GM12878 (cell line): ENCODE results near the gene WWTR1. TPM values are rescaled to one million over a fixed set of nuclear protein-coding genes. Genes with fewer than 3 reads are reported as not detected.

Experiments
- ATAC-seq: fragments of 200-7000 bp; cut with Tn5 transposase; 3 replicates; pipeline ENCODE4 v1.9.1; 2020; ENCODE audit warnings: mild to moderate bottlenecking, moderate library complexity
- BruUV-seq: library from RNA; stranded (reverse); fragments of 400-500 nt; replicated peaks from 2 replicates; lab custom pipeline; 2021; lab: Mats Ljungman, UMichigan
- CTCF ChIA-PET: fragments of 300-600 bp; sonication (Branson Sonifier 250); formaldehyde crosslinking; extraction: SDS; loops from one replicate; lab custom pipeline; 2021; ENCODE audit warnings: inconsistent platforms; lab: Yijun Ruan, JAX
- POLR2A ChIA-PET: fragments of 350-600 bp; formaldehyde crosslinking; extraction: SDS; loops from one replicate; lab custom pipeline; 2021; ENCODE audit warnings: inconsistent platforms; lab: Charles Lee
- RAD21 ChIA-PET: fragments of 300-600 bp; sonication (Branson Sonifier 250); formaldehyde crosslinking; loops from one replicate; lab custom pipeline; 2023; ENCODE audit warnings: antibody characterized with exemption; ENCODE audit not compliant: unreplicated experiment; lab: Charles Lee
- SMC1A ChIA-PET: fragments of 300-600 bp; sonication (Branson Sonifier 250); formaldehyde crosslinking; loops from one replicate; lab custom pipeline; 2023; ENCODE audit not compliant: unreplicated experiment, uncharacterized antibody; lab: Charles Lee
- DNase-seq: peaks from one replicate; pipeline ENCODE4 v3.0.0-alpha.2; 2011; ENCODE audit warnings: low read depth, low spot score
- FAIRE-seq: peaks from 3 replicates; lab custom pipeline; 2011; peaks lifted over from hg19 to GRCh38; lab: Jason Lieb, UNC
- H2AFZ ChIP-seq: 2 replicates; pipeline ENCODE4 v1.6.0; 2011; ENCODE audit warnings: low read depth, low read length, control low read depth; ENCODE audit not compliant: control insufficient read depth
- H3K27ac ChIP-seq: 2 replicates; pipeline ENCODE4 v1.5.1; 2011; ENCODE audit warnings: control low read depth; ENCODE audit not compliant: control insufficient read depth, insufficient read depth
- H3K27me3 ChIP-seq, 2 experiments: replicated peaks in 1 of 2; 2 replicates each; pipeline versions ENCODE4 v1.6.0 to v1.6.1; 2011; ENCODE audit warnings: low read length in 1 of 2; ENCODE audit not compliant: control insufficient read depth in 2 of 2, insufficient read depth in 2 of 2
- H3K36me3 ChIP-seq, 2 experiments: 2 replicates each; pipeline ENCODE4 v1.5.1; 2011; ENCODE audit warnings: low read length in 1 of 2; ENCODE audit not compliant: control insufficient read depth in 2 of 2, insufficient read depth in 2 of 2
- H3K4me1 ChIP-seq: 2 replicates; pipeline ENCODE4 v1.6.1; 2011; ENCODE audit warnings: mild to moderate bottlenecking, low read length, moderate library complexity, mixed read lengths; ENCODE audit not compliant: control insufficient read depth, insufficient read depth
- H3K4me2 ChIP-seq: 2 replicates; pipeline ENCODE4 v1.6.0; 2011; ENCODE audit warnings: control low read depth; ENCODE audit not compliant: control insufficient read depth, insufficient read depth
- H3K4me3 ChIP-seq: fragments of 200-600 bp; sonication (generic); 2 replicates; pipeline ENCODE4 v1.5.1; 2016
- H3K79me2 ChIP-seq: 2 replicates; pipeline ENCODE4 v1.6.0; 2011; ENCODE audit warnings: low read length; ENCODE audit not compliant: control insufficient read depth, insufficient read depth
- H3K9ac ChIP-seq: 2 replicates; pipeline ENCODE4 v1.8.0; 2011; ENCODE audit warnings: low read length, control low read depth, mixed read lengths; ENCODE audit not compliant: control insufficient read depth, insufficient read depth
- H3K9me3 ChIP-seq: replicated peaks from 3 replicates; pipeline ENCODE4 v1.5.1; 2011; ENCODE audit warnings: mild to moderate bottlenecking, low read length; ENCODE audit not compliant: control insufficient read depth, insufficient read depth
- H4K20me1 ChIP-seq: 2 replicates; pipeline ENCODE4 v1.6.0; 2011; ENCODE audit not compliant: control insufficient read depth, insufficient read depth
- ATF7 ChIP-seq: fragments of 450-650 bp; IDR thresholded peaks from 2 replicates; pipeline ENCODE4 v1.6.1; 2016; ENCODE audit warnings: low read depth, mild to moderate bottlenecking
- BCL11A ChIP-seq: IDR thresholded peaks from 2 replicates; pipeline ENCODE4 v1.6.1; 2011; ENCODE audit warnings: low read depth, low read length
- FOS ChIP-seq: IDR thresholded peaks from 3 replicates; pipeline ENCODE4 v1.6.1; 2011; ENCODE audit warnings: borderline replicate concordance; ENCODE audit not compliant: insufficient read length; ENCODE audit errors: extremely low read depth
- HDAC6 ChIP-seq: fragments of 200-600 bp; sonication (generic); IDR thresholded peaks from one replicate; pipeline ENCODE4 v1.8.0; 2017; ENCODE audit warnings: antibody characterized with exemption; ENCODE audit not compliant: unreplicated experiment
- KAT2A ChIP-seq: conservative IDR thresholded peaks from 2 replicates; pipeline ENCODE4 v1.6.1; 2011; ENCODE audit warnings: low read depth, low read length; ENCODE audit not compliant: control insufficient read depth
- MEF2A ChIP-seq: IDR thresholded peaks from 2 replicates; pipeline ENCODE4 v1.6.1; 2011; ENCODE audit warnings: low read depth, mild to moderate bottlenecking, low read length, moderate library complexity; ENCODE audit not compliant: insufficient read depth
- MEF2B ChIP-seq: fragments of 450-650 bp; IDR thresholded peaks from 2 replicates; pipeline ENCODE4 v1.6.1; 2018; ENCODE audit warnings: mild to moderate bottlenecking, moderate library complexity; ENCODE audit not compliant: partially characterized antibody, poor library complexity, severe bottlenecking
- ZNF687 ChIP-seq: fragments of 450-650 bp; IDR thresholded peaks from 2 replicates; pipeline ENCODE4 v1.6.1; 2017; ENCODE audit warnings: mild to moderate bottlenecking, moderate library complexity
- WGBS: methylation state at CpG from one replicate; pipeline ENCODE4 v1.1.6; 2016; ENCODE audit warnings: low lambda C conversion rate; ENCODE audit not compliant: insufficient replicate concordance, insufficient coverage; ENCODE audit errors: missing lambda C conversion rate; 5-methylcytosine and 5-hydroxymethylcytosine counted together
- in situ Hi-C: fragments of 300-500 bp; cut with MboI; formaldehyde crosslinking; loops from 9 replicates; pipeline ENCODE4 v1.14.3; 2018; ENCODE audit warnings: mixed read lengths
- intact Hi-C: fragments of 100-400 bp; cut with micrococcal nuclease; formaldehyde crosslinking; loops from one replicate; pipeline ENCODE4 v1.14.2; 2022; ENCODE audit not compliant: unreplicated experiment
- polyA plus RNA-seq, 11 experiments: library from polyadenylated mRNA; depleted of rRNA in 4 of 11; unstranded in 6 of 11; stranded (reverse) in 5 of 11; fragments of >200 nt; fragmentation: Nextera tagmentation in 4 of 11; fragmentation: Illumina TruSeq in 1 of 11; extraction: Ambion mirVana in 4 of 11; extraction: Trizol in 1 of 11; gene quantifications; 1 replicate in 1 of 11; 2 replicates in 10 of 11; pipeline versions ENCODE4 v1.2.1 to v1.2.3, GENCODE V29; 2011 to 2016; ENCODE audit warnings: inconsistent platforms in 2 of 11, missing spikeins in 2 of 11, low read depth in 1 of 11
- total RNA-seq, 4 experiments: library from RNA; depleted of rRNA in 3 of 4; stranded (reverse); fragments of >200 nt in 3 of 4; fragmentation: Illumina TruSeq in 1 of 4; extraction: Trizol in 1 of 4; gene quantifications; 2 replicates each; pipeline versions ENCODE4 v1.2.1 to v1.2.3, GENCODE V29; 2013 to 2021

WWTR1 gene
- total and polyA plus RNA-seq, 10 of the 15 experiments (the other 5 are each of a cell fraction or from before 2014, with no cell fraction given) = 2.5 to 18.5 (median 5.8) TPM

DNA sequence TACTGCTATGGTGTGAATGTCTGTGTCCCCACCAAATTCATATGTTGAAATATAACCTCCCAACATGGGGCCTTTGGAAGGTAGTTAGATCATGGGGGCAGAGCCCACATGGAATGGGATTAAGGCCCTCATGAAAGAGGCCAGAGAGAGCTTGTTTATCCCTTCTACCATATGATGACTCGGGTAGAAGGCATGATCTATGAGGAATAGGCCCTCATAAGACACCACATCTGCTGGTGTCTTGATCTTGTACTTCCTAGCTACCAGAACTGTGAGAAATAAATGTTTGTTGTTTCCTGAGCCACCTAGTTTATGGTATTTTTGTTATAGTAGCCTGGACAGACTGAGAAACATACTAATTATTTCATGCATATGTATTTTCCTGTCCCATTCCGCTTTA lies 51.9 kb downstream of the WWTR1 start:
- TF ChIP-seq KAT2A = no peak
- no peak for TF ChIP-seq ATF7
- Histone ChIP-seq H3K9ac (no peak overlapping the region), H4K20me1 (no peaks in the 10 kb centered on the region), H2AFZ (no peak overlapping the region), H3K36me3 (peaks cover 0 to 3% of the 10 kb centered on the region in 2 experiments; a peak in 2 of 4 replicates), H3K79me2 (peaks cover 2% of the 10 kb centered on the region), H3K27ac (no peak overlapping the region), H3K4me2 (no peak overlapping the region), H3K9me3 (no peaks in the 10 kb centered on the region), H3K4me1 (peaks cover 44% of the 10 kb centered on the region), H3K27me3 (no peaks in the 10 kb centered on the region), H3K4me3 (no peak overlapping the region)
- 100% methylated on average over 2 of the region's 2 CpGs for WGBS
- ChIA-PET RAD21 (interaction anchor here (1.0 to 12.7 kb wide), 4 partner anchors 20 to 52 kb away, joined by 3 to 181 read pairs (median 44); partner anchors contain the start of gene WWTR1), SMC1A (interaction anchor here (1.0 to 17.0 kb wide), 7 partner anchors 20 to 92 kb away, joined by 3 to 505 read pairs (median 22); partner anchors contain the start of gene WWTR1), CTCF (interaction anchor here (0.8 to 7.3 kb wide), 8 partner anchors 15 to 202 kb away, joined by 3 to 80 read pairs (median 4); no protein-coding TSS in a partner anchor), POLR2A (interaction anchor here (0.7 to 5.7 kb wide), 7 partner anchors 10 to 48 kb away, joined by 3 to 87 read pairs (median 4); no protein-coding TSS in a partner anchor)
- DNase-seq = no peak
- BruUV-seq = no TSS peak
- intact Hi-C loops = no loop called here
- no peak for FAIRE-seq
- ATAC-seq = no peak
- in situ Hi-C loops = no loop called here

- SMC1A ChIA-PET = interaction anchor here (0.5 to 17.0 kb wide), 14 partner anchors 8 to 1468 kb away, joined by 3 to 505 read pairs (median 15); partner anchors contain the start of gene WWTR1
- no peak for ATAC-seq
- no peak overlapping the region for H3K9ac ChIP-seq
- no peak for TF ChIP-seq FOS
- TF ChIP-seq MEF2B = no peak
- no peak for TF ChIP-seq HDAC6
- no peak for TF ChIP-seq MEF2A
- TF ChIP-seq BCL11A = no peak
- TF ChIP-seq ZNF687 = no peak
- no peak for TF ChIP-seq KAT2A
Measured at GRCh38 chr3:149604125-149604875, 53.5 kb downstream of the WWTR1 start.

More at GRCh38 chr3:149604125-149604875, 53.5 kb downstream of the WWTR1 start:
- peak overlapping the region; percentile 1; the same call in 1 of the 2 replicates for H3K4me2 ChIP-seq
- DNase-seq (no peak), FAIRE-seq (no peak)
- no peak overlapping the region for H3K27ac ChIP-seq
- no TSS peak for BruUV-seq
- H3K4me1 ChIP-seq = peaks cover 34% of the 10 kb centered on the region
- RAD21 ChIA-PET = interaction anchor here (0.8 to 12.7 kb wide), 8 partner anchors 16 to 113 kb away, joined by 3 to 181 read pairs (median 56); partner anchors contain the start of gene WWTR1
- CTCF ChIA-PET = interaction anchor here (1.1 to 7.3 kb wide), 7 partner anchors 16 to 73 kb away, joined by 3 to 80 read pairs (median 8); partner anchors contain the start of gene WWTR1
- peaks cover 0 to 3% of the 10 kb centered on the region in 2 experiments; a peak in 2 of 4 replicates for H3K36me3 ChIP-seq
- POLR2A ChIA-PET = interaction anchor here (0.6 to 5.7 kb wide), 8 partner anchors 17 to 123 kb away, joined by 3 to 87 read pairs (median 10); partner anchors contain the start of gene WWTR1
- intact Hi-C loops (loop anchor here (5.0 kb wide), 1 partner anchor 37 kb away; no protein-coding TSS in a partner anchor), in situ Hi-C loops (no loop called here)
- WGBS = 77% methylated on average over 4 of the region's 4 CpGs
- no peaks in the 10 kb centered on the region for H3K9me3 ChIP-seq
- H4K20me1 ChIP-seq = no peaks in the 10 kb centered on the region
- H3K79me2 ChIP-seq = peaks cover 2% of the 10 kb centered on the region
- H2AFZ ChIP-seq = no peak overlapping the region
- H3K4me3 ChIP-seq = no peak overlapping the region
- no peaks in the 10 kb centered on the region for H3K27me3 ChIP-seq
